AG10803 (cell line): Measurements from ENCODE around the gene PRKD3.

ENCODE experiments used
- DNase-seq: peaks from one replicate; pipeline ENCODE4 v3.0.0; 2010; ENCODE audit warnings: low read depth
- H3K4me3 ChIP-seq: 2 replicates; pipeline ENCODE4 v1.5.1; 2011; ENCODE audit warnings: mild to moderate bottlenecking, low read length, control low read depth
- TF ChIP-seq, protein P1 (sequence below): conservative IDR thresholded peaks from 2 replicates; pipeline ENCODE4 v1.5.1; 2011; ENCODE audit warnings: mild to moderate bottlenecking, low read length, control low read depth, inconsistent platforms

Gene PRKD3

DNA sequence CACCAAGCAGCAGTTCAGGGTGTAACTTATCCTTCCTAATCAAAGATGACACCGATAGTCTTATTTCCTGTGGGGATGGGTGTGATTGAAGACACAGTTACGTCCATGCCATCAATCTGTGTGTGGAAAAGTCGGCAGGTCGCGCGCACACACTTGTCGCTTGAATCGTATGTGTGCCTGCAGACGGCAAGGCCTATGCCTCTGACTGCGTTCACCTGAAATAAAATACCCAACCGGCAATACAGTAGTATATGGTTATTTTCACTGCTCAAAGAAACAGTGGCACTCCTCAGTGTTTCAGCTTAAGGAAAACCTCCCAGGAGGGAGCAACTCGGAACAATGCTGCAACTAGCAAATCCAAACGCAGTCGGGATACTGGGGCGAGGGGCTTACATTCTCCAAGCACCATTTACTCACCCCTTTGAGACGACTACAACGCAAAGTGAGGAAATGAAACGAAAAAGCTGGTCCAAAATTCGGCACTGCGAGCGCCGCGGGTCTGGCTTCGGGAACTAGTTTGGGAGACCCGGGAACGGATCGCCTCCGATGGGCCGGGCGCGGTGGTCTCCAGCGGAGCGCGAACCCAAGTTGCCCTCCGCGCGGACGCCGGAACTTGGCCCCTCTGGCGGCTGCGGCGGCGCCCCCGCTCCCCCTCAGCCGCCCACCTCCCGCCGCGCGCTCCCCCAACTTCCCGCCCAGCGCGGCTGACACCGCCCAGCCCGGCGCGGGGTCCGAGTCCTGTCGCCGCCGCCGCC, 675 bp downstream of the PRKD3 start:
- DNase-seq, result peak; percentile 23
- peak overlapping the region; percentile 83 for H3K4me3 ChIP-seq
- TF ChIP-seq, protein P1, sequence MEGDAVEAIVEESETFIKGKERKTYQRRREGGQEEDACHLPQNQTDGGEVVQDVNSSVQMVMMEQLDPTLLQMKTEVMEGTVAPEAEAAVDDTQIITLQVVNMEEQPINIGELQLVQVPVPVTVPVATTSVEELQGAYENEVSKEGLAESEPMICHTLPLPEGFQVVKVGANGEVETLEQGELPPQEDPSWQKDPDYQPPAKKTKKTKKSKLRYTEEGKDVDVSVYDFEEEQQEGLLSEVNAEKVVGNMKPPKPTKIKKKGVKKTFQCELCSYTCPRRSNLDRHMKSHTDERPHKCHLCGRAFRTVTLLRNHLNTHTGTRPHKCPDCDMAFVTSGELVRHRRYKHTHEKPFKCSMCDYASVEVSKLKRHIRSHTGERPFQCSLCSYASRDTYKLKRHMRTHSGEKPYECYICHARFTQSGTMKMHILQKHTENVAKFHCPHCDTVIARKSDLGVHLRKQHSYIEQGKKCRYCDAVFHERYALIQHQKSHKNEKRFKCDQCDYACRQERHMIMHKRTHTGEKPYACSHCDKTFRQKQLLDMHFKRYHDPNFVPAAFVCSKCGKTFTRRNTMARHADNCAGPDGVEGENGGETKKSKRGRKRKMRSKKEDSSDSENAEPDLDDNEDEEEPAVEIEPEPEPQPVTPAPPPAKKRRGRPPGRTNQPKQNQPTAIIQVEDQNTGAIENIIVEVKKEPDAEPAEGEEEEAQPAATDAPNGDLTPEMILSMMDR, result no peak

DNA sequence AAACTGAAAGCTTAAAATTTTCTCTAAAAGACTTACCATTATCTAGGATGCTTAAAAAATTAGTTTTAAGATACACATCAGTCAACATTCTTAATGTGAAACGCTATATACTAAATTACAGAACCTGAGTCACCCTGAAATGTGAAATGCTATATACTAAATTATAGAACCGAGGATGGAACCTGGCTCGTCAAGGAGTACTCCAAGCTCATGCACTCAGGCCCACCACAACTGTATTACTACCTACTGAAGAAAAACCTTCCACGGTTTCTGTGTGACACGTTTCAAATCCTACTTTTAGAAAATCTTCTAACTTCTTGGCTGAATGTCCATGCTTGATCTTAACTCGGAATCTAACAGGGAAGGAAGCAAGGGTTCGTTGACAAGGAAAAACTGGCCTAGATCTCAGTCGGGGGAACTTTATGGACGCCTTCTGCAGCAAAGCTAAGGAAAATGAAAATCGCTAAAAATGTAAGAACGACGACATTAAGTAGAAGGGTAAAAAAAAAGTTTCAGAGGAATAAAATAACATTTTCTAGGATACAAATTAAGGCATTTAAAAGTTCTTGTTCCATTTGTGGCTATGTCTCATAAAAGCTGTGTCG, 1.4 kb downstream of the PRKD3 start:
- H3K4me3 ChIP-seq, result peak overlapping the region; percentile 83
- DNase-seq, result no peak
- TF ChIP-seq, protein P1, result no peak

DNA sequence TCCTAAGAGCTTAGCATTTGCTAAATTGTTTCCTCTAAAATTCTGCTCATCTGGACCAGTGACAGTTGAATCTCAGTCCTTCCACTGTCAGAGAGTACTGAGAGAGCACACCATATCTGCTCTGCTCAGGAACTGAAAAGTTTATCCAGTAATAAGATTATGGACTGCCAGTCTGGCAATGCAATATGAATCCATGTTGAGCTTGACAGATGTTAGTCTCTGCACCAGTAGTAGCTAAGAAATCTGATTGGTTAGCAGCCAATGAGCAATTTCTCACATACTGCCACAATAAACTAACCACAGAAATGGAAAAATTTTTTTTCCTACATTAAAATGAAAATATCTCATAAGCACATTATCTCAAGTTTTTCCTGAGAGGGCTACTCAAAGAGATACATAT, 2.3 kb downstream of the PRKD3 start:
- DNase-seq, result peak; percentile 68
- TF ChIP-seq, protein P1, result no peak
- H3K4me3 ChIP-seq, result peak overlapping the region; percentile 83

DNA sequence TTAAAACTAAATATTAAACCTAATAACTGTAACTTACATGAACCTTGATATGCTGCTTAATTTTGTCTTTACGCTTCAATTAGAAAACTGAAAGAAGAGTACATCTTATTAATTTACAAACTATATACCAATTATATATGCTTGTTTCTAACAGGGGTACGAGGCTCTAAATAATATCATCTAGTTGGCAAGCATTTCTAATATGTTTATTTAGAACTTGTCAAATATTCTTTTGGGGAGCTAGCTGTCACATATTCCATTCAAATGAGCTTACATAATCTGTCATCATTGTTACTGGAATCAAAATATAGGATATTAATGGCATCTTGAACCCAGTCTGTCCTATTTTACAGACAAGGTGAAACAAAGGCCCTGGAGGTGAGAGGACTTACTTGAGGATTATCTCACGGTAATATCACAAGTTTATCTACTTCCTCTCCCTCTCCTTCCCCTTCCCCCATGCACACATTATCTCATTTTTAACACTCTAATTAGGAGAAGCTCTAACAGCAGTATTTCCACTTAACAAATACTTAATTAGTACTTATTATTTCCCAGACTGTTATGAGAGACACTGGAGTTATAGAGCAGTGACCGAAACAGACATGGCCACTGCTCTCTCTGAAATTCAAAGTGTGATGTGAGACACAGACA, 3.5 kb downstream of the PRKD3 start:
- DNase-seq, result no peak
- H3K4me3 ChIP-seq, result no peak overlapping the region

DNA sequence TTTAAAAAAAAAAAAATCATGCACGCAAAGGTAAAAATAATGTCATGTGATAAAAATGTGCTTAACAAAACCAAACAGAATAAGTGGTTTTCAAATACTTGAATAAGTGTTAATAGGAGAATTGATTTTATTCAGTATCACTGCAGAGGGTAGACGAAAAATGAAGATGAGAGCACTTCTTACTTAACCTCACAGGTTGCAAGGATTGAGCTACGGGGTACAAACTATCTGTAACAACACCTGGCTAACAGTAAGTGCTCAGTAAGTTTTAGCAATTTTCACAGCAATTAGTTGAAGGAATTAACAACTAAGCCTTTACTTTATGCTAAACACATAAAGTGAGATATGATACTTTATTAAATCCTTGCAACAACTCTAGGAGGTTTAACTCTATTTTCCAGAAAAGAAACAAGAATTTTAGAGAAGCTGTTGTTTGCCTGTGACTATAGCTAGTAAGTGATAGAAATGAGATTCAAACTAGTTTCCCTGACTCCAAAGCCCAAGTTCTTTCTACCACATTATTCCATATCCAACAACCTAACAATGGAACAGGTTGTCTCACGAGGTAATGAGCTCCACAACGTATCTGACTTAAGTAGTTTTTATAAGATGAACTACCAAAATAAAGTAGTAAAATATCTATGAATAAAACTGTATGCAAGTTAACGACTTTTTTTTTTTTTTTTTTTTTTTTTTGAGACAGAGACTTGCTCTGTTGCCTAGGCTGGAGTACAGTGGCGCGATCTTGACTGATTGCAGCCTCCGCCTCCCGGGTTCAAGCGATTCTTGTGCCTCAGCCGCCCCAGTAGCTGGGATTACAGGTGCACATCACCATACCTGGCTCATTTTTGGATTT, 4.7 kb downstream of the PRKD3 start:
- DNase-seq, result no peak
- H3K4me3 ChIP-seq, result no peak overlapping the region
- TF ChIP-seq, protein P1, result no peak

More for the DNA sequence above, 3.5 kb downstream of the PRKD3 start:
- TF ChIP-seq, protein P1, result no peak

DNA sequence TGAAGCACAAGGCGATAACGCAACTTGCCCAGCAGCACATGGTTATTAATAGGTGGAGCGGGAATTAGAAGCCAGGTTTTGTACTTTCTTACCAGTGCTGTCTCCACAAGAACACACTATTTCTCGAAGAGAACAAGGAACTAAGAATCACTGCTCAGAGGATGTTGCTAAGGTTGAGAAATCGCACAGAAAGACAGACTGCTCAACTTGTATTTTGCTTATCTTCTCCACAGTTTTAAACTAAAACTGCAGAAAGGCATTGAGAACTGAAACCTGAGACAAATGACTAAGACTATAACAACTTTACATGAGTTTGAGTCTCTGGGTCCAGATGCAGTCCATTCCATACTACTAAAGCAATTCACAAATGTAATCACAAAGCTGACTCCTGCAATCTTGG, 6.2 kb downstream of the PRKD3 start:
- H3K4me3 ChIP-seq, result no peak overlapping the region
- peak; percentile 69 for DNase-seq
- TF ChIP-seq, protein P1, result no peak
